ENCODE results near the gene DNAJA4.

DNA sequence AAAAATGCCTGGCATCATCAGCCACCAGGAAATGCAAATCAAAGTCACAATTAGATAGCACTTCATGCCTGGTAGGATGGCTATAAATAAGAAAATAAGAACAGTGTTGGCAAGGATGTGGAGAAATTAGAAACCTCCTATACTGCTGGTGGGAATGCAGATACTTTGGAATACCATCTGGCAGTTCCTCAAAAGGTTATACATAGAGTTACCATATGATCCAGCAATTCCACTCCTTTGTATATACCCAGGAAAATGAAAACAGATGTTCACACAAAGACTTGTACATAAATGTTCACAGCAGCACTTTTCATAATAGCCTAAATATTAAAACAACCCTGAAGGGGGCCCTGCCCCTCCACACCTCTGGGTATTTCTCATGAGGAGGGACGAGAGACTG, 43.6 kb upstream of the DNAJA4 start:
- TF ChIP-seq, protein P1, sequence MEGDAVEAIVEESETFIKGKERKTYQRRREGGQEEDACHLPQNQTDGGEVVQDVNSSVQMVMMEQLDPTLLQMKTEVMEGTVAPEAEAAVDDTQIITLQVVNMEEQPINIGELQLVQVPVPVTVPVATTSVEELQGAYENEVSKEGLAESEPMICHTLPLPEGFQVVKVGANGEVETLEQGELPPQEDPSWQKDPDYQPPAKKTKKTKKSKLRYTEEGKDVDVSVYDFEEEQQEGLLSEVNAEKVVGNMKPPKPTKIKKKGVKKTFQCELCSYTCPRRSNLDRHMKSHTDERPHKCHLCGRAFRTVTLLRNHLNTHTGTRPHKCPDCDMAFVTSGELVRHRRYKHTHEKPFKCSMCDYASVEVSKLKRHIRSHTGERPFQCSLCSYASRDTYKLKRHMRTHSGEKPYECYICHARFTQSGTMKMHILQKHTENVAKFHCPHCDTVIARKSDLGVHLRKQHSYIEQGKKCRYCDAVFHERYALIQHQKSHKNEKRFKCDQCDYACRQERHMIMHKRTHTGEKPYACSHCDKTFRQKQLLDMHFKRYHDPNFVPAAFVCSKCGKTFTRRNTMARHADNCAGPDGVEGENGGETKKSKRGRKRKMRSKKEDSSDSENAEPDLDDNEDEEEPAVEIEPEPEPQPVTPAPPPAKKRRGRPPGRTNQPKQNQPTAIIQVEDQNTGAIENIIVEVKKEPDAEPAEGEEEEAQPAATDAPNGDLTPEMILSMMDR (IDR thresholded peaks at IDR 0.05), result no peak
- no peak for TF ChIP-seq POLR2A (IDR thresholded peaks at IDR 0.05)
